GM23248 (cell line): ENCODE measurements around the gene ALDH7A1.
"Not testable (repeated sequence)": the region's sequence is repeated elsewhere in the genome, so short reads cannot be mapped to it uniquely, and the experiment has no call there.

Source experiments
- EZH2 ChIP-seq: fragments of 200-600 bp; sonication (generic); IDR thresholded peaks from 2 replicates; pipeline ENCODE4 v1.6.1; 2018; ENCODE audit warnings: antibody characterized with exemption, mild to moderate bottlenecking; ENCODE audit not compliant: insufficient read depth, poor library complexity, severe bottlenecking
- EZH2phosphoT487 ChIP-seq: fragments of 200-600 bp; sonication (generic); IDR thresholded peaks from 2 replicates; pipeline ENCODE4 v1.6.1; 2018; ENCODE audit warnings: antibody characterized with exemption, moderate library complexity, mild to moderate bottlenecking, low read depth; ENCODE audit not compliant: insufficient read depth

DNA sequence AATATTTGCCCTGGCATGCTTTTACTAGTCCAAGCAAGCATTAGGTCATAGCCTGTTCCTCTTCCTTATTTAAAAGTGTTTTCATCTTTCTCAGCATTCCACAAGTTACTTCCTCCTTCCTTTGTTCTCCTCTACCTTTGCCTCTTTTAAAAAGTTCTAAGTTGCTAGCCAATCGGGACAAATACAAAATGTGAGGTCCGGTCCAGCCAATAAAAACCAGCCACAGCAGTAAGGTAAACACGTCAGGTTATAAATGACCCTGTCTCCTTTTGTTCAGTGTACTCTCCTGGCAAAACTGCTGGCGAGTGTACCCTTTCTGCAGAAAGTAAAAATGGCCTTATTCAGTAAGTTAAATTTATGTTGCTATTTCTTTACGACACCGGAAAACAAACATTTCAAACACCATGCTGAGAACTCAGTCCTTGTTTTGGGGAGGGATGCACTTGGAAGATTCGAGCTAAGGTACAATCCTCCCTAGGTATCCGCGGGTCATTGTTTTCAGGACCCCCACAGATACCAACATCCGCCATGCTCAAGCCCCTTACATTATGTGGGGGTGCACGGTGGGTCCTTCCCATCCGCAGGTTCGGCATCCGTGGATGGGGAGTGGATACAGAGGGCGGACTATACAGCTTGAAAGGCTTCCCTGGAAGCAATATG lies 5.1 kb upstream of the ALDH7A1 start:
- TF ChIP-seq EZH2phosphoT487, EZH2: not testable (repeated sequence)
